ENCODE measurements around the gene MMP3.

DNA sequence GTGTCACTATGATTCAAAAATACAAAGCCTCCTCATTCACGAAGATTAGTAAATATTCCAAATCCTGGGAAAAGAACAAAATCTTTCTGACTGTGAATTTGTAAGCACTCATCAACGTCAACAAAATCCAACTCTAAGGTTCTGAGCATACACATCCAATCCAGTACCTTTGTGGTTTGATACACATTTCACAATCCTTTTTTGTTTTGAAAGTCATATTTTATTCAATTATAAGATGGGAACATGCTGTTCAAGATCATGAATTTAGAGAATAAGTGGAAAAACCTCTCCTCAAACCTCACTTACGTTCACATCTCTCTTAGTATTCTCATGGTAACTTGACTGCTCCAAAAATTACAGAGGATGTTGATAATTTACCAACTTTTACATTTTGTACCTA is 9.6 kb upstream of the MMP3 start:
- TF ChIP-seq POLR2A (IDR thresholded peaks at IDR 0.05; ENCODE audit: low read depth, low read length) (no peak), EZH2 (IDR thresholded peaks at IDR 0.05; ENCODE audit: borderline replicate concordance, low read depth, low read length, severe bottlenecking) (no peak)
- TF ChIP-seq, protein P1, sequence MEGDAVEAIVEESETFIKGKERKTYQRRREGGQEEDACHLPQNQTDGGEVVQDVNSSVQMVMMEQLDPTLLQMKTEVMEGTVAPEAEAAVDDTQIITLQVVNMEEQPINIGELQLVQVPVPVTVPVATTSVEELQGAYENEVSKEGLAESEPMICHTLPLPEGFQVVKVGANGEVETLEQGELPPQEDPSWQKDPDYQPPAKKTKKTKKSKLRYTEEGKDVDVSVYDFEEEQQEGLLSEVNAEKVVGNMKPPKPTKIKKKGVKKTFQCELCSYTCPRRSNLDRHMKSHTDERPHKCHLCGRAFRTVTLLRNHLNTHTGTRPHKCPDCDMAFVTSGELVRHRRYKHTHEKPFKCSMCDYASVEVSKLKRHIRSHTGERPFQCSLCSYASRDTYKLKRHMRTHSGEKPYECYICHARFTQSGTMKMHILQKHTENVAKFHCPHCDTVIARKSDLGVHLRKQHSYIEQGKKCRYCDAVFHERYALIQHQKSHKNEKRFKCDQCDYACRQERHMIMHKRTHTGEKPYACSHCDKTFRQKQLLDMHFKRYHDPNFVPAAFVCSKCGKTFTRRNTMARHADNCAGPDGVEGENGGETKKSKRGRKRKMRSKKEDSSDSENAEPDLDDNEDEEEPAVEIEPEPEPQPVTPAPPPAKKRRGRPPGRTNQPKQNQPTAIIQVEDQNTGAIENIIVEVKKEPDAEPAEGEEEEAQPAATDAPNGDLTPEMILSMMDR (IDR thresholded peaks at IDR 0.05; ENCODE audit: extremely low read depth in 1 of 2, insufficient read depth in 1 of 2, low read depth in 1 of 2, low read length in 2 of 2), result no peak
